Caco-2 (cell line): ENCODE data around the gene ZDHHC14. TPM values are rescaled to one million over a fixed set of nuclear protein-coding genes. Genes with fewer than 3 reads are reported as not detected.

Experiments used
- BruUV-seq: library from RNA; stranded (reverse); fragments of 400-500 nt; replicated peaks from 2 replicates; lab custom pipeline; 2021; lab: Mats Ljungman, UMichigan
- CTCF ChIA-PET: fragments of 300-600 bp; sonication (Branson Sonifier 250); formaldehyde crosslinking; loops from one replicate; lab custom pipeline; 2022; ENCODE audit warnings: antibody characterized with exemption; lab: Charles Lee
- POLR2A ChIA-PET: fragments of 300-600 bp; sonication (Branson Sonifier 250); formaldehyde crosslinking; loops from one replicate; lab custom pipeline; 2022; ENCODE audit warnings: antibody characterized with exemption; lab: Charles Lee
- DNase-seq, 2 experiments: peaks; one replicate each; pipeline versions ENCODE4 v3.0.0 to v3.0.0-alpha.2; 2020 to 2022
- H3K27me3 ChIP-seq: replicated peaks from 2 replicates; pipeline ENCODE4 v1.6.0; 2011; ENCODE audit warnings: low read length; ENCODE audit not compliant: control insufficient read depth, insufficient read depth
- H3K36me3 ChIP-seq: 2 replicates; pipeline ENCODE4 v1.5.1; 2011; ENCODE audit warnings: low read length; ENCODE audit not compliant: control insufficient read depth, insufficient read depth
- H3K4me1 ChIP-seq: fragments of 250-450 bp; sonication (Bioruptor Pico); 2 replicates; pipeline ENCODE4 v1.5.1; 2020; ENCODE audit warnings: mild to moderate bottlenecking
- H3K4me3 ChIP-seq: 2 replicates; pipeline ENCODE4 v1.5.1; 2011; ENCODE audit warnings: low read depth, mild to moderate bottlenecking, control low read depth, low read length
- H3K9me3 ChIP-seq: fragments of 250-450 bp; sonication (Bioruptor Pico); 2 replicates; pipeline ENCODE4 v1.5.1; 2020; ENCODE audit warnings: mild to moderate bottlenecking, moderate library complexity
- H3K27ac Mint-ChIP-seq: one replicate; pipeline ENCODE4 v1.8.0; 2022; ENCODE audit warnings: mixed read lengths; ENCODE audit not compliant: unreplicated experiment
- H3K27me3 Mint-ChIP-seq: one replicate; pipeline ENCODE4 v1.8.0; 2022; ENCODE audit warnings: mixed read lengths; ENCODE audit not compliant: insufficient read depth, unreplicated experiment
- H3K36me3 Mint-ChIP-seq: one replicate; pipeline ENCODE4 v1.8.0; 2022; ENCODE audit warnings: mild to moderate bottlenecking, mixed read lengths; ENCODE audit not compliant: insufficient read depth, unreplicated experiment
- H3K4me1 Mint-ChIP-seq: one replicate; pipeline ENCODE4 v1.8.0; 2022; ENCODE audit warnings: low read depth, mixed read lengths; ENCODE audit not compliant: unreplicated experiment
- H3K4me3 Mint-ChIP-seq: one replicate; pipeline ENCODE4 v1.8.0; 2022; ENCODE audit warnings: mild to moderate bottlenecking, moderate library complexity, mixed read lengths; ENCODE audit not compliant: unreplicated experiment
- H3K9me3 Mint-ChIP-seq: one replicate; pipeline ENCODE4 v1.8.0; 2022; ENCODE audit warnings: mixed read lengths; ENCODE audit not compliant: unreplicated experiment
- intact Hi-C: fragments of 100-400 bp; cut with micrococcal nuclease; formaldehyde crosslinking; loops from one replicate; pipeline ENCODE4 v1.10.0; 2022; ENCODE audit not compliant: unreplicated experiment
- total RNA-seq: library from RNA; stranded (reverse); gene quantifications from 2 replicates; pipeline ENCODE4 v1.2.3, GENCODE V29; 2022
- TF ChIP-seq, protein P1 (sequence below), 2 experiments: fragments of 200-600 bp in 1 of 2; IDR thresholded peaks; 1 replicate in 1 of 2; 2 replicates in 1 of 2; pipeline versions ENCODE4 v1.5.1 to v1.8.0; 2011 to 2022; ENCODE audit warnings: antibody characterized with exemption in 1 of 2, control low read depth in 1 of 2, inconsistent platforms in 1 of 2, low read depth in 1 of 2, low read length in 1 of 2, mild to moderate bottlenecking in 1 of 2, moderate library complexity in 1 of 2; ENCODE audit not compliant: insufficient read depth in 1 of 2, severe bottlenecking in 1 of 2, unreplicated experiment in 1 of 2

The ZDHHC14 gene
- total RNA-seq, 1 experiment from 2014 or later: 22.1 TPM

DNA sequence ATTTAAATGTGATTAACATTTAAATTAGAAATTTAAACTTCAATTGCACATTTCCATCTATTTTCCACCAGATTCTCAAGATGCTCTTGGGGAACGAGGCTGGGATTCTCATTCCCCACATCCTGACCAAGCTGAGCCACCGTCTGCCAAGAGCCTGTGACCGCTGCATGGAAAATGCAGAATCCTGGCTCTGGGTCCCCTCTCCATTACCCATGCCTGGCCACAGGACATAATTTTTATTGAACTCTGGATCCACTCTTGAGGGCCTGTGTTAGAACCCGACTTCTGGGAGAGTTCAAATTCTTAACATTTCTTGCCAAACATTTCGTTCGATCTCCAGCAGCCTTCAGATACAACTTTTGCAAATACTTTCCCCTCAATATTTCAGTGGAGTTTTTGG, 240.4 kb downstream of the ZDHHC14 start:
- H3K4me3 Mint-ChIP-seq: no peak overlapping the region
- no peak for DNase-seq
- ChIA-PET CTCF (no interaction called here), POLR2A (no interaction called here)
- H3K27me3 Mint-ChIP-seq: no peaks in the 10 kb centered on the region
- TF ChIP-seq, protein P1, sequence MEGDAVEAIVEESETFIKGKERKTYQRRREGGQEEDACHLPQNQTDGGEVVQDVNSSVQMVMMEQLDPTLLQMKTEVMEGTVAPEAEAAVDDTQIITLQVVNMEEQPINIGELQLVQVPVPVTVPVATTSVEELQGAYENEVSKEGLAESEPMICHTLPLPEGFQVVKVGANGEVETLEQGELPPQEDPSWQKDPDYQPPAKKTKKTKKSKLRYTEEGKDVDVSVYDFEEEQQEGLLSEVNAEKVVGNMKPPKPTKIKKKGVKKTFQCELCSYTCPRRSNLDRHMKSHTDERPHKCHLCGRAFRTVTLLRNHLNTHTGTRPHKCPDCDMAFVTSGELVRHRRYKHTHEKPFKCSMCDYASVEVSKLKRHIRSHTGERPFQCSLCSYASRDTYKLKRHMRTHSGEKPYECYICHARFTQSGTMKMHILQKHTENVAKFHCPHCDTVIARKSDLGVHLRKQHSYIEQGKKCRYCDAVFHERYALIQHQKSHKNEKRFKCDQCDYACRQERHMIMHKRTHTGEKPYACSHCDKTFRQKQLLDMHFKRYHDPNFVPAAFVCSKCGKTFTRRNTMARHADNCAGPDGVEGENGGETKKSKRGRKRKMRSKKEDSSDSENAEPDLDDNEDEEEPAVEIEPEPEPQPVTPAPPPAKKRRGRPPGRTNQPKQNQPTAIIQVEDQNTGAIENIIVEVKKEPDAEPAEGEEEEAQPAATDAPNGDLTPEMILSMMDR (IDR thresholded peaks at IDR 0.05; ENCODE audit: insufficient read depth in 1 of 2, low read depth in 1 of 2, low read length in 1 of 2, severe bottlenecking in 1 of 2, unreplicated experiment in 1 of 2): no peak
- H3K36me3 ChIP-seq: no peaks in the 10 kb centered on the region
- no peaks in the 10 kb centered on the region for H3K9me3 ChIP-seq
- H3K4me1 ChIP-seq: no peaks in the 10 kb centered on the region
- H3K4me1 Mint-ChIP-seq: peaks cover 9% of the 10 kb centered on the region
- intact Hi-C loops: no loop called here
- no TSS peak for BruUV-seq
- H3K36me3 Mint-ChIP-seq: peaks cover 19% of the 10 kb centered on the region
- no peak overlapping the region for H3K4me3 ChIP-seq
- H3K9me3 Mint-ChIP-seq: peaks cover 9% of the 10 kb centered on the region
- no peaks in the 10 kb centered on the region for H3K27me3 ChIP-seq
- no peak overlapping the region for H3K27ac Mint-ChIP-seq

DNA sequence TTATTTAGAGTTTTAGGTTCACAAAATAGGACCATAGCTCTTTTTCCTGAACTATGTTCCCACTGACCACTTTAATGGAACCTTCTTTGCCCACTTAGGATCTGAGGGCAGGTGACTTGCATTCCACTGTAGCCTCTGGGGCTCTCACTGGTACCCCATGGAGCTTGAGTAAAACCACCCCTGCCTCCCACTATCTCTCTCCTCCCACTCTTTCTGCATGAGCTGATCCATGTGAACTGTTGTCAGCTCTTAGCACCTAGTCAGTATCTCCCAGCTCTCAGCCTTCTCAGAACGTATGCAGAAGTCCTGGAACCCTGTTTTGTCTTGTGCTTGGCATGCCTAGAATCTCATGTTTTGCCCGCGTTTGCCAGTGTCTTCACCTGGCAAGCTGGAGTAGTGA, 241.4 kb downstream of the ZDHHC14 start:
- H3K27ac Mint-ChIP-seq: no peak overlapping the region
- TF ChIP-seq, protein P1 (IDR thresholded peaks at IDR 0.05; ENCODE audit: insufficient read depth in 1 of 2, low read depth in 1 of 2, low read length in 1 of 2, severe bottlenecking in 1 of 2, unreplicated experiment in 1 of 2): no peak

DNA sequence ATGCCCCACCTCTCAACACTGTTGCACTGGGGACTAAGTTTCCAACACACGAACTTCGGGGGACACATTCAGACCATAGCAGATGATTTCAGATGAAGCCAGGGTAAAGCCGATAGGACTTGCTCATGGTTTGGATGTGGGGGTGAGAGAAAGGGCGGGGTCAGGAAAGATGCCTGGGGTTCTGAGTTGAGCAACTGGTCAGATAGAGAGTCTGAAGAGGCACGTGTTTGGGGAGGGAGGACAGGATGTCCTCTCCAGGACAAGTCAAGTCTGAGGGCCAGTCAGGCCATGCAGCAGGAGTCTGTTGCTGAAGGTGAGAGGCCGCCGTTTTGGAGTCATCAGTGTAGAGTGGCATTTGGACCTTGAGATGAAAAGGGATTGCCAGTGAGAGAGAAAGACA, 244.1 kb downstream of the ZDHHC14 start:
- TF ChIP-seq, protein P1 (IDR thresholded peaks at IDR 0.05; ENCODE audit: insufficient read depth in 1 of 2, low read depth in 1 of 2, low read length in 1 of 2, severe bottlenecking in 1 of 2, unreplicated experiment in 1 of 2): no peak
- H3K27me3 Mint-ChIP-seq: no peaks in the 10 kb centered on the region
- CTCF ChIA-PET: no interaction called here
- no TSS peak for BruUV-seq
- Histone ChIP-seq H3K9me3 (no peaks in the 10 kb centered on the region), H3K36me3 (no peaks in the 10 kb centered on the region), H3K4me1 (no peaks in the 10 kb centered on the region), H3K27me3 (no peaks in the 10 kb centered on the region), H3K4me3 (no peak overlapping the region)
- intact Hi-C loops: no loop called here
- peaks cover 9% of the 10 kb centered on the region for H3K9me3 Mint-ChIP-seq
- peaks cover 9% of the 10 kb centered on the region for H3K4me1 Mint-ChIP-seq
- no peak overlapping the region for H3K27ac Mint-ChIP-seq
- H3K4me3 Mint-ChIP-seq: no peak overlapping the region
- no peak for DNase-seq
- POLR2A ChIA-PET: no interaction called here
- H3K36me3 Mint-ChIP-seq: peaks cover 5% of the 10 kb centered on the region

More for the DNA sequence above, 241.4 kb downstream of the ZDHHC14 start:
- H3K36me3 ChIP-seq: no peaks in the 10 kb centered on the region
- no TSS peak for BruUV-seq
- Mint-ChIP-seq H3K36me3 (peaks cover 19% of the 10 kb centered on the region), H3K4me3 (no peak overlapping the region), H3K4me1 (peaks cover 9% of the 10 kb centered on the region), H3K9me3 (peaks cover 9% of the 10 kb centered on the region), H3K27me3 (no peaks in the 10 kb centered on the region)
- H3K9me3 ChIP-seq: no peaks in the 10 kb centered on the region
- ChIA-PET CTCF (no interaction called here), POLR2A (no interaction called here)
- intact Hi-C loops: no loop called here
- H3K27me3 ChIP-seq: no peaks in the 10 kb centered on the region
- no peak overlapping the region for H3K4me3 ChIP-seq
- H3K4me1 ChIP-seq: no peaks in the 10 kb centered on the region
- DNase-seq: no peak
